CD14-positive monocyte (primary cell): ENCODE measurements around the gene EEA1. TPM values are rescaled to one million over a fixed set of nuclear protein-coding genes. Genes with fewer than 3 reads are reported as not detected.

ENCODE experiments used
- DNase-seq, 3 donors: peaks; one replicate each; pipeline ENCODE4 v3.0.0-alpha.2; 2011 to 2022
- H2AFZ ChIP-seq: 2 replicates; pipeline ENCODE4 v1.6.0; 2012; ENCODE audit warnings: mild to moderate bottlenecking, low read depth, low read length, inconsistent platforms; ENCODE audit not compliant: insufficient read depth, poor library complexity, severe bottlenecking
- H3K27ac ChIP-seq, 2 donors: 1 replicate in 1 of 2; 2 replicates in 1 of 2; pipeline ENCODE4 v1.5.1; 2012 to 2013; ENCODE audit warnings: low read length in 2 of 2, control low read depth in 1 of 2, inconsistent platforms in 1 of 2, low read depth in 1 of 2, mild to moderate bottlenecking in 1 of 2
- H3K27me3 ChIP-seq, 2 donors: one replicate each; pipeline versions ENCODE4 v1.6.0 to v1.6.1; 2011 to 2013; ENCODE audit warnings: low read length in 2 of 2; ENCODE audit not compliant: control insufficient read depth in 2 of 2, insufficient read depth in 2 of 2
- H3K36me3 ChIP-seq, 2 donors: replicated peaks in 1 of 2; 1 replicate in 1 of 2; 2 replicates in 1 of 2; pipeline versions ENCODE4 v1.5.1 to v1.6.1; 2012 to 2013; ENCODE audit warnings: low read length in 2 of 2, control low read depth in 1 of 2, inconsistent platforms in 1 of 2, mild to moderate bottlenecking in 1 of 2; ENCODE audit not compliant: insufficient read depth in 2 of 2, control insufficient read depth in 1 of 2
- H3K4me1 ChIP-seq, 2 donors: 1 replicate in 1 of 2; 2 replicates in 1 of 2; pipeline versions ENCODE4 v1.5.1 to v1.6.1; 2012 to 2013; ENCODE audit warnings: low read length in 2 of 2, control low read depth in 1 of 2, inconsistent platforms in 1 of 2, mild to moderate bottlenecking in 1 of 2, moderate library complexity in 1 of 2; ENCODE audit not compliant: insufficient read depth in 2 of 2, control insufficient read depth in 1 of 2
- H3K4me2 ChIP-seq: replicated peaks from 2 replicates; pipeline ENCODE3; 2012; ENCODE audit warnings: low read length, moderate library complexity, mild to moderate bottlenecking; ENCODE audit not compliant: poor library complexity, severe bottlenecking; ENCODE audit errors: extremely low read depth
- H3K4me3 ChIP-seq, 3 experiments: fragments of 200-600 bp in 1 of 3; sonication (generic) in 1 of 3; replicated peaks in 1 of 3; 1 replicate in 2 of 3; 2 replicates in 1 of 3; pipeline ENCODE4 v1.5.1; 2011 to 2013; ENCODE audit warnings: low read length in 3 of 3, mild to moderate bottlenecking in 3 of 3, control low read depth in 2 of 3, low read depth in 2 of 3, inconsistent platforms in 1 of 3, moderate library complexity in 1 of 3
- H3K79me2 ChIP-seq: 2 replicates; pipeline ENCODE4 v1.6.0; 2012; ENCODE audit warnings: mild to moderate bottlenecking, control low read depth, inconsistent platforms, low read length, moderate library complexity; ENCODE audit not compliant: insufficient read depth
- H3K9ac ChIP-seq: 2 replicates; pipeline ENCODE4 v1.6.0; 2017; ENCODE audit warnings: low read length, mild to moderate bottlenecking; ENCODE audit not compliant: insufficient read depth, poor library complexity, severe bottlenecking
- H3K9me3 ChIP-seq, 2 donors: replicated peaks in 1 of 2; 1 replicate in 1 of 2; 2 replicates in 1 of 2; pipeline versions ENCODE4 v1.5.1 to v1.6.1; 2012 to 2013; ENCODE audit warnings: low read length in 2 of 2, control low read depth in 1 of 2; ENCODE audit not compliant: control insufficient read depth in 1 of 2, insufficient read depth in 1 of 2
- H4K20me1 ChIP-seq: 2 replicates; pipeline ENCODE4 v1.6.0; 2012; ENCODE audit warnings: mild to moderate bottlenecking, low read length, control low read depth, moderate library complexity; ENCODE audit not compliant: insufficient read depth
- H3K27ac Mint-ChIP-seq, 7 donors: one replicate each; pipeline ENCODE4 v1.8.0; 2020; ENCODE audit warnings: mild to moderate bottlenecking in 7 of 7, mixed read lengths in 7 of 7, moderate library complexity in 6 of 7, inconsistent platforms in 2 of 7
- H3K27me3 Mint-ChIP-seq, 3 donors: one replicate each; pipeline ENCODE4 v1.8.0; 2021 to 2022; ENCODE audit warnings: low read depth in 3 of 3, mild to moderate bottlenecking in 3 of 3, mixed read lengths in 3 of 3, moderate library complexity in 3 of 3, inconsistent platforms in 1 of 3
- H3K36me3 Mint-ChIP-seq, 2 donors: one replicate each; pipeline ENCODE4 v1.8.0; 2020; ENCODE audit warnings: mixed read lengths in 2 of 2, inconsistent platforms in 1 of 2, mild to moderate bottlenecking in 1 of 2
- H3K4me1 Mint-ChIP-seq: one replicate; pipeline ENCODE4 v1.8.0; 2020; ENCODE audit warnings: mild to moderate bottlenecking, mixed read lengths
- H3K4me3 Mint-ChIP-seq, 2 donors: one replicate each; pipeline ENCODE4 v1.8.0; 2020; ENCODE audit warnings: mild to moderate bottlenecking in 2 of 2, mixed read lengths in 2 of 2, moderate library complexity in 1 of 2
- H3K9me3 Mint-ChIP-seq, 7 donors: one replicate each; pipeline ENCODE4 v1.8.0; 2020 to 2022; ENCODE audit warnings: mixed read lengths in 7 of 7, mild to moderate bottlenecking in 6 of 7, moderate library complexity in 6 of 7, inconsistent platforms in 2 of 7
- WGBS: methylation state at CpG from one replicate; pipeline ENCODE4 v1.1.5; 2013; ENCODE audit warnings: missing lambda C conversion rate; ENCODE audit not compliant: insufficient coverage; 5-methylcytosine and 5-hydroxymethylcytosine counted together
- intact Hi-C, 2 donors: fragments of 100-400 bp; cut with micrococcal nuclease; formaldehyde crosslinking; loops; one replicate each; pipeline versions ENCODE4 v1.15.0 to v1.15.1; 2023
- polyA plus RNA-seq, 3 donors: library from polyadenylated mRNA; depleted of rRNA in 1 of 3; unstranded in 2 of 3; stranded (reverse) in 1 of 3; fragments of 300-500 nt in 2 of 3; fragments of >200 nt in 1 of 3; fragmentation: Illumina TruSeq in 2 of 3; gene quantifications; 1 replicate in 2 of 3; 2 replicates in 1 of 3; pipeline ENCODE4 v1.2.3, GENCODE V29; 2012 to 2021
- TF ChIP-seq, protein P1 (sequence below): fragments of 200-600 bp; IDR thresholded peaks from one replicate; pipeline ENCODE4 v1.8.0; 2022; ENCODE audit warnings: antibody characterized with exemption, mild to moderate bottlenecking

EEA1 gene
- polyA plus RNA-seq, 3 donors = 3.0 to 10.7 (median 3.6) TPM

GRCh38 chr12:92786045-92786444, 143.1 kb downstream of the EEA1 start:
- no peak overlapping the region for H3K4me2 ChIP-seq

DNA sequence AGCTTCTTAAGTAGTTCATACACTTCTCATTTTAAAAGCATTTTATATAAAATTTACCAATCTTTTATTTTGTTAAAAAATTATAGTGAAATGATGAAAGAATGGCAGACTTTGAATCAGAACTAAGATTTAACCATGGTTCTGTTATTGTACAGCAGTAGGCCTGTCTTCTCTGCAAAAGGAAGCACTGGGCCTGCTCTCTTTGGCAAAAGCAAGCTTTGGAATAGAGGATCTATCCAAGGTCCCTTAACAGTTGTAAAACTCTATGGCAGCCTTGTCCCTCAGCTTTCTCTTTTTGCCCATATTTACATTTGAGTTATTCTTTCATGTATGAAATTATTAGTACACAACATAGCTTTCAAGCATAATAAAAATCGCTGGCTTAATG, 143.5 kb downstream of the EEA1 start:
- Mint-ChIP-seq H3K4me1 (peaks cover 15% of the 10 kb centered on the region), H3K9me3 (peaks cover 0 to 2% (median 0%) of the 10 kb centered on the region in 7 donors), H3K36me3 (peaks cover 40 to 46% of the 10 kb centered on the region in 2 donors), H3K27ac (no peak overlapping the region), H3K27me3 (peaks cover 0 to 2% (median 0%) of the 10 kb centered on the region in 3 donors), H3K4me3 (no peak overlapping the region)
- no CpG with 5 or more reads among the region's 1 CpG for WGBS
- TF ChIP-seq, protein P1, sequence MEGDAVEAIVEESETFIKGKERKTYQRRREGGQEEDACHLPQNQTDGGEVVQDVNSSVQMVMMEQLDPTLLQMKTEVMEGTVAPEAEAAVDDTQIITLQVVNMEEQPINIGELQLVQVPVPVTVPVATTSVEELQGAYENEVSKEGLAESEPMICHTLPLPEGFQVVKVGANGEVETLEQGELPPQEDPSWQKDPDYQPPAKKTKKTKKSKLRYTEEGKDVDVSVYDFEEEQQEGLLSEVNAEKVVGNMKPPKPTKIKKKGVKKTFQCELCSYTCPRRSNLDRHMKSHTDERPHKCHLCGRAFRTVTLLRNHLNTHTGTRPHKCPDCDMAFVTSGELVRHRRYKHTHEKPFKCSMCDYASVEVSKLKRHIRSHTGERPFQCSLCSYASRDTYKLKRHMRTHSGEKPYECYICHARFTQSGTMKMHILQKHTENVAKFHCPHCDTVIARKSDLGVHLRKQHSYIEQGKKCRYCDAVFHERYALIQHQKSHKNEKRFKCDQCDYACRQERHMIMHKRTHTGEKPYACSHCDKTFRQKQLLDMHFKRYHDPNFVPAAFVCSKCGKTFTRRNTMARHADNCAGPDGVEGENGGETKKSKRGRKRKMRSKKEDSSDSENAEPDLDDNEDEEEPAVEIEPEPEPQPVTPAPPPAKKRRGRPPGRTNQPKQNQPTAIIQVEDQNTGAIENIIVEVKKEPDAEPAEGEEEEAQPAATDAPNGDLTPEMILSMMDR = no peak
- H3K4me2 ChIP-seq = no peak overlapping the region
- no peaks in the 10 kb centered on the region for H3K4me1 ChIP-seq
- peaks cover 12 to 47% of the 10 kb centered on the region in 2 donors for H3K36me3 ChIP-seq
- no peak overlapping the region for H2AFZ ChIP-seq
- no peaks in the 10 kb centered on the region for H3K79me2 ChIP-seq
- H3K27me3 ChIP-seq = no peaks in the 10 kb centered on the region
- H3K4me3 ChIP-seq = no peak overlapping the region
- H3K9me3 ChIP-seq = no peaks in the 10 kb centered on the region
- H3K9ac ChIP-seq = no peak overlapping the region
- intact Hi-C loops = loop anchor here in 1 of 2 donors (10.0 kb wide), 1 partner anchor 609 kb away; no protein-coding TSS in a partner anchor
- H4K20me1 ChIP-seq = no peaks in the 10 kb centered on the region
- H3K27ac ChIP-seq = no peak overlapping the region
- no peak for DNase-seq

More at GRCh38 chr12:92786045-92786444, 143.1 kb downstream of the EEA1 start:
- peaks cover 42 to 48% of the 10 kb centered on the region in 2 donors for H3K36me3 Mint-ChIP-seq
- H3K27ac Mint-ChIP-seq = peak overlapping the region in 4 of 7 donors; percentile 3 to 60 (median 24)
- TF ChIP-seq, protein P1 = no peak
- peaks cover 0 to 5% (median 0%) of the 10 kb centered on the region in 7 donors for H3K9me3 Mint-ChIP-seq
- H3K36me3 ChIP-seq = peaks cover 12 to 43% of the 10 kb centered on the region in 2 donors
- H3K4me3 ChIP-seq = no peak overlapping the region
- H4K20me1 ChIP-seq = no peaks in the 10 kb centered on the region
- H3K27me3 Mint-ChIP-seq = peaks cover 0 to 2% (median 0%) of the 10 kb centered on the region in 3 donors
- no peak overlapping the region for H3K4me3 Mint-ChIP-seq
- H3K9me3 ChIP-seq = no peaks in the 10 kb centered on the region
- H3K79me2 ChIP-seq = no peaks in the 10 kb centered on the region
- H3K27me3 ChIP-seq = no peaks in the 10 kb centered on the region
- no peak overlapping the region for H3K27ac ChIP-seq
- WGBS = 70% methylated on average over 1 of the region's 1 CpG
- no peaks in the 10 kb centered on the region for H3K4me1 ChIP-seq
- no peak overlapping the region for H2AFZ ChIP-seq
- DNase-seq = no peak
- peaks cover 14% of the 10 kb centered on the region for H3K4me1 Mint-ChIP-seq
- intact Hi-C loops = loop anchor here in 1 of 2 donors (10.0 kb wide), 1 partner anchor 609 kb away; no protein-coding TSS in a partner anchor
- no peak overlapping the region for H3K9ac ChIP-seq
